Activated T-cell treated with anti-CD3 and anti-CD28 coated beads, Interleukin-2, amount 50 U/mL, for 1 hour (primary cell): ENCODE results near the gene TTC7B.
"Not testable (repeated sequence)": the region's sequence is repeated elsewhere in the genome, so short reads cannot be mapped to it uniquely, and the experiment has no call there.

ENCODE experiments used
- DNase-seq: peaks from one replicate; pipeline ENCODE4 v3.0.0-alpha.2; 2020

The TTC7B gene

GRCh38 chr14:90538095-90538494, 278.1 kb downstream of the TTC7B start:
- no peak for DNase-seq

GRCh38 chr14:90536511-90537191, 279.6 kb downstream of the TTC7B start:
- no peak for DNase-seq

GRCh38 chr14:90536092-90536491, 280.1 kb downstream of the TTC7B start:
- no peak for DNase-seq

GRCh38 chr14:90535556-90536090, 280.6 kb downstream of the TTC7B start:
- no peak for DNase-seq

- DNase-seq, result no peak
Measured at GRCh38 chr14:90534838-90535555, 281.2 kb downstream of the TTC7B start.

- no peak for DNase-seq
Measured at GRCh38 chr14:90534091-90534837, 282.0 kb downstream of the TTC7B start.

- no peak for DNase-seq
Measured at GRCh38 chr14:90533591-90534021, 282.6 kb downstream of the TTC7B start.

GRCh38 chr14:90532826-90533525, 283.3 kb downstream of the TTC7B start:
- no peak for DNase-seq

- no peak for DNase-seq
Measured at GRCh38 chr14:90531497-90531896, 284.7 kb downstream of the TTC7B start.

GRCh38 chr14:90530523-90530922, 285.7 kb downstream of the TTC7B start:
- no peak for DNase-seq

GRCh38 chr14:90527978-90528377, 288.3 kb downstream of the TTC7B start:
- DNase-seq, result no peak

- DNase-seq, result not testable (repeated sequence)
Measured at GRCh38 chr14:90526536-90526935, 289.7 kb downstream of the TTC7B start.

GRCh38 chr14:90525353-90526028, 290.7 kb downstream of the TTC7B start:
- DNase-seq, result not testable (repeated sequence)

- no peak for DNase-seq
Measured at GRCh38 chr14:90523961-90524875, 292.0 kb downstream of the TTC7B start.

- DNase-seq, result no peak
Measured at GRCh38 chr14:90523544-90523943, 292.7 kb downstream of the TTC7B start.

- DNase-seq, result no peak
Measured at GRCh38 chr14:90522571-90523191, 293.5 kb downstream of the TTC7B start.

GRCh38 chr14:90521930-90522483, 294.2 kb downstream of the TTC7B start:
- DNase-seq, result no peak

- no peak for DNase-seq
Measured at GRCh38 chr14:90521084-90521929, 294.9 kb downstream of the TTC7B start.

- no peak for DNase-seq
Measured at GRCh38 chr14:90520326-90520725, 295.9 kb downstream of the TTC7B start.
